Activated CD4-positive, CD25-positive, alpha-beta regulatory T cell treated with anti-CD3 and anti-CD28 coated beads, Interleukin-2, amount 50 U/mL, for 16 hours (primary cell): Measurements from ENCODE around the gene NDE1.

Source experiments
- DNase-seq: peaks from one replicate; pipeline ENCODE4 v3.0.0-alpha.2; 2020; ENCODE audit warnings: low read depth, low spot score

NDE1 gene

GRCh38 chr16:15768201-15768600 lies 118.2 kb downstream of the NDE1 start:
- no peak for DNase-seq

DNA sequence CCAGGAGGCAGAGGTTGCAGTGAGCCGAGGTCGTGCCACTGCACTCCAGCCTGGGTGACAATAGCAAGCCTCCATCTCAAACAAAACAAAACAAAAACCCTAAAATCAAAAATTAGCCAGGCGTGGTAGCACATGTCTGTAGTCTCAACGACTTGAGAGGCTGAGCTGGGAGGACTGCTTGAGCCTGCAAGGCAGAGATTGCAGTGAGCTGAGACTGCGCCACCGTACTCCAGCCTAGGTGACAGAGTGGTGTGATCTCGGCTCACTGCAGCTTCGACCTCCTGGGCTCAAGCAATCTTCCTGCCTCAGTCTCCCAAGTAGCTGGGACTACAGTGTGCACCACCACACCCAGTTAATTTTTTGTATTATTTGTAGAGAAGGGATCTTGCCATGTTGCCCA lies 119.2 kb downstream of the NDE1 start:
- DNase-seq: no peak

GRCh38 chr16:15770107-15770506 lies 120.1 kb downstream of the NDE1 start:
- no peak for DNase-seq

DNA sequence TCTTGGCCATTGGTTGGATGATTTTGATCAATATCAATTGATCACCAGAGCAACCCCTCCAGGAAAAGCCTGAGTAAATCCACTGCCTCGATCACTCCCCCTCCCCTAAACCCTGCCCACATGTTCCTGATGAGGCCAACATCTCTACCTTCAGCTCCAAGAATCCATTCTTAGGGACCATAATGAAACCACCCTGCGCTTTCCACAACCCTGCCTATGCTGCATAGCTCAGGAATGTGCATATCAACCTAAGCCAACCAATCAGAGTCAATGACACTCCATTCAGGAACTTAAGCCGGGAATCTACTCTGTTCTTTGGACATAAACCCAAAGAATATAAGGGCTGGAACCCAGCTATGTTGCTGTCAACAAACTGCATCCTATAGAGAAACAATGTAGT lies 120.5 kb downstream of the NDE1 start:
- no peak for DNase-seq

- DNase-seq: no peak
Observed at GRCh38 chr16:15771694-15772093, 121.6 kb downstream of the NDE1 start.

- DNase-seq: no peak
Observed at GRCh38 chr16:15772579-15773293, 122.7 kb downstream of the NDE1 start.

GRCh38 chr16:15773968-15774367 lies 123.9 kb downstream of the NDE1 start:
- DNase-seq: no peak

GRCh38 chr16:15775209-15775608 lies 125.2 kb downstream of the NDE1 start:
- DNase-seq: no peak

- DNase-seq: no peak
Observed at GRCh38 chr16:15775663-15776304, 125.7 kb downstream of the NDE1 start.
